HCT116 (cell line): ENCODE data around the gene CNGA1. TPM values are rescaled to one million over a fixed set of nuclear protein-coding genes. Genes with fewer than 3 reads are reported as not detected.
"Not testable (repeated sequence)": the region's sequence is repeated elsewhere in the genome, so short reads cannot be mapped to it uniquely, and the experiment has no call there.

Experiments
- ATAC-seq: fragments of 200-7000 bp; cut with Tn5 transposase; 2 replicates; pipeline ENCODE4 v1.9.1; 2020; ENCODE audit warnings: mild to moderate bottlenecking, moderate library complexity
- BruUV-seq: library from RNA; stranded (reverse); fragments of 400-500 nt; replicated peaks from 2 replicates; lab custom pipeline; 2021; lab: Mats Ljungman, UMichigan
- CTCF ChIA-PET: fragments of 300-600 bp; sonication (Branson Sonifier 250); formaldehyde crosslinking; loops from one replicate; lab custom pipeline; 2021; ENCODE audit warnings: antibody characterized with exemption; lab: Charles Lee
- POLR2A ChIA-PET: fragments of 300-600, 350-600 bp; sonication (Branson Sonifier 250); formaldehyde crosslinking; loops from one replicate; lab custom pipeline; 2021; ENCODE audit warnings: antibody characterized with exemption; lab: Charles Lee
- RAD21 ChIA-PET, 2 experiments: fragments of 300-600 bp; sonication (Branson Sonifier 250); formaldehyde crosslinking; loops; one replicate each; lab custom pipeline; 2023; ENCODE audit warnings: low total read pairs in 2 of 2; ENCODE audit not compliant: uncharacterized antibody in 2 of 2, unreplicated experiment in 2 of 2, low non-redundant PET in 1 of 2; lab: Charles Lee
- DNase-seq: peaks from one replicate; pipeline ENCODE4 v3.0.0-alpha.2; 2010; ENCODE audit warnings: low read depth, low spot score
- H2AFZ ChIP-seq: fragments of 200-600 bp; shearing (Covaris generic), sonication (generic); 2 replicates; pipeline ENCODE4 v1.6.1; 2017; ENCODE audit warnings: low read depth, mixed run types, mixed read lengths, antibody characterized with exemption, low read length; ENCODE audit not compliant: poor library complexity, severe bottlenecking
- H3K27ac ChIP-seq: 2 replicates; pipeline ENCODE4 v1.5.1; 2012; ENCODE audit warnings: low read depth, low read length
- H3K27me3 ChIP-seq: fragments of 200-600 bp; sonication (generic); 2 replicates; pipeline ENCODE4 v1.6.1; 2016; ENCODE audit warnings: mixed run types, low read length, mixed read lengths; ENCODE audit not compliant: insufficient read depth
- H3K36me3 ChIP-seq, 2 experiments: fragments of 200-500 bp in 1 of 2; fragments of 200-600 bp in 1 of 2; sonication (Bioruptor generic) in 1 of 2; sonication (generic) in 1 of 2; 2 replicates each; pipeline versions ENCODE4 v1.5.1 to v1.6.1; 2014 to 2016; ENCODE audit warnings: low read length in 2 of 2, inconsistent platforms in 1 of 2, mixed read lengths in 1 of 2, mixed run types in 1 of 2; ENCODE audit not compliant: insufficient read depth in 2 of 2, control insufficient read depth in 1 of 2
- H3K4me1 ChIP-seq, 2 experiments: fragments of 200-600 bp in 1 of 2; sonication (generic) in 1 of 2; 2 replicates each; pipeline versions ENCODE4 v1.5.1 to v1.6.1; 2012 to 2017; ENCODE audit warnings: low read length in 2 of 2, inconsistent platforms in 1 of 2, mild to moderate bottlenecking in 1 of 2, mixed read lengths in 1 of 2, mixed run types in 1 of 2, moderate library complexity in 1 of 2; ENCODE audit not compliant: insufficient read depth in 2 of 2, control insufficient read depth in 1 of 2
- H3K4me2 ChIP-seq: fragments of 200-600 bp; sonication (generic); 2 replicates; pipeline ENCODE4 v1.6.1; 2017; ENCODE audit warnings: mixed run types, low read length, mixed read lengths
- H3K4me3 ChIP-seq, 2 experiments: fragments of 200-600 bp in 1 of 2; sonication (generic) in 1 of 2; replicated peaks in 1 of 2; 2 replicates each; pipeline ENCODE4 v1.5.1; 2011 to 2016; ENCODE audit warnings: low read length in 2 of 2, control low read depth in 1 of 2, low read depth in 1 of 2, mild to moderate bottlenecking in 1 of 2, mixed read lengths in 1 of 2, mixed run types in 1 of 2
- H3K79me2 ChIP-seq: fragments of 200-600 bp; sonication (generic); 2 replicates; pipeline ENCODE4 v1.6.1; 2017; ENCODE audit warnings: mild to moderate bottlenecking, mixed run types, low read length, moderate library complexity, mixed read lengths; ENCODE audit not compliant: insufficient read depth
- H3K9ac ChIP-seq: fragments of 200-600 bp; sonication (generic); 2 replicates; pipeline ENCODE4 v1.6.1; 2016; ENCODE audit warnings: low read length, mixed read lengths
- H3K9me2 ChIP-seq: fragments of 200-600 bp; sonication (generic), shearing (Covaris generic); 2 replicates; pipeline ENCODE4 v1.6.1; 2017; ENCODE audit warnings: mixed run types, mild to moderate bottlenecking, moderate library complexity; ENCODE audit not compliant: insufficient read depth
- H3K9me3 ChIP-seq, 2 experiments: fragments of 200-500 bp in 1 of 2; fragments of 200-600 bp in 1 of 2; sonication (Bioruptor generic) in 1 of 2; sonication (generic) in 1 of 2; 2 replicates each; pipeline ENCODE4 v1.6.1; 2014 to 2017; ENCODE audit warnings: low read length in 2 of 2, mixed read lengths in 2 of 2, inconsistent platforms in 1 of 2, low read depth in 1 of 2, mild to moderate bottlenecking in 1 of 2, mixed run types in 1 of 2, moderate library complexity in 1 of 2; ENCODE audit not compliant: control insufficient read depth in 1 of 2, insufficient read depth in 1 of 2
- H4K20me1 ChIP-seq: fragments of 200-600 bp; sonication (generic), shearing (Covaris generic); 2 replicates; pipeline ENCODE4 v1.6.1; 2017; ENCODE audit warnings: mixed run types, mild to moderate bottlenecking, moderate library complexity; ENCODE audit not compliant: insufficient read depth
- CEBPB ChIP-seq: IDR thresholded peaks from 2 replicates; pipeline ENCODE4 v1.6.1; 2012; ENCODE audit warnings: low read depth
- EZH2 ChIP-seq: fragments of 200-600 bp; sonication (generic); IDR thresholded peaks from 2 replicates; pipeline ENCODE4 v1.6.1; 2017; ENCODE audit warnings: antibody characterized with exemption, mixed run types
- POLR2A ChIP-seq: IDR thresholded peaks from 2 replicates; pipeline ENCODE4 v1.7.0; 2011; ENCODE audit warnings: borderline replicate concordance; ENCODE audit not compliant: insufficient read depth, insufficient read length; ENCODE audit errors: extremely low read depth
- SIN3A ChIP-seq: IDR thresholded peaks from 2 replicates; pipeline ENCODE4 v1.6.1; 2012; ENCODE audit warnings: low read depth
- ZBTB33 ChIP-seq: IDR thresholded peaks from 2 replicates; pipeline ENCODE4 v1.6.1; 2011; ENCODE audit warnings: mild to moderate bottlenecking, low read length, moderate library complexity; ENCODE audit not compliant: insufficient replicate concordance; ENCODE audit errors: extremely low read depth
- ZFX ChIP-seq: fragments of 450-650 bp; IDR thresholded peaks from 2 replicates; pipeline ENCODE4 v1.6.1; 2017
- intact Hi-C: fragments of 100-400 bp; cut with micrococcal nuclease; formaldehyde crosslinking; loops from 2 replicates; pipeline ENCODE4 v1.10.0; 2022
- total RNA-seq: library from RNA; stranded (reverse); gene quantifications from one replicate; pipeline ENCODE4 v1.2.1, GENCODE V29; 2021; ENCODE audit not compliant: unreplicated experiment

Gene CNGA1
- total RNA-seq, 1 experiment from 2014 or later, result 2.1 TPM

GRCh38 chr4:48011722-48012121 lies 4.8 kb downstream of the CNGA1 start:
- ChIA-PET RAD21 (no interaction called here), CTCF (no interaction called here), POLR2A (no interaction called here)
- Histone ChIP-seq H3K4me2 (no peak overlapping the region), H3K79me2 (no peaks in the 10 kb centered on the region), H3K4me1 (peaks cover 6 to 11% of the 10 kb centered on the region in 2 experiments; a peak in 2 of 4 replicates), H3K36me3 (0 out of 4 replicates have a peak, but pooled peaks cover 0 to 2% of the 10 kb centered on the region in 2 experiments), H3K9me3 (peaks cover 0 to 6% of the 10 kb centered on the region in 2 experiments; a peak in 2 of 4 replicates), H2AFZ (no peak overlapping the region), H4K20me1 (no peaks in the 10 kb centered on the region), H3K27ac (no peak overlapping the region), H3K27me3 (no peaks in the 10 kb centered on the region), H3K9ac (no peak overlapping the region), H3K4me3 (no peak overlapping the region), H3K9me2 (no peaks in the 10 kb centered on the region)
- DNase-seq, result no peak
- intact Hi-C loops, result no loop called here
- TF ChIP-seq EZH2, result no peak
- no peak for TF ChIP-seq ZFX
- no peak for TF ChIP-seq ZBTB33
- no peak for TF ChIP-seq SIN3A
- TF ChIP-seq CEBPB, result no peak
- no peak for TF ChIP-seq POLR2A
- no peak for ATAC-seq
- BruUV-seq, result no TSS peak

GRCh38 chr4:48010906-48011305 lies 5.6 kb downstream of the CNGA1 start:
- H3K27me3 ChIP-seq, H3K36me3 ChIP-seq, H3K9ac ChIP-seq, CTCF ChIA-PET, BruUV-seq, DNase-seq, H3K27ac ChIP-seq, H3K4me1 ChIP-seq, H2AFZ ChIP-seq, intact Hi-C loops, H3K79me2 ChIP-seq, ATAC-seq, H3K4me3 ChIP-seq, H3K4me2 ChIP-seq, H3K9me3 ChIP-seq, H4K20me1 ChIP-seq, H3K9me2 ChIP-seq: not testable (repeated sequence)
- POLR2A ChIA-PET, result interaction anchor here (0.7 kb wide), 1 partner anchor 8 kb away, joined by 3 read pairs; no protein-coding TSS in a partner anchor
- RAD21 ChIA-PET, result interaction anchor here (0.7 kb wide), 2 partner anchors 73 to 75 kb away, joined by 3 to 4 read pairs; no protein-coding TSS in a partner anchor
